Breast epithelium (tissue), 3 donors: Measurements from ENCODE around the gene NFASC.

Experiments
- POLR2A ChIP-seq: fragments of 450-650 bp; IDR thresholded peaks from one replicate; pipeline ENCODE4 v1.6.1; 2016; ENCODE audit warnings: antibody characterized with exemption, mild to moderate bottlenecking, moderate library complexity
- POLR2AphosphoS5 ChIP-seq, 3 donors: sonication (generic); formaldehyde crosslinking; IDR thresholded peaks; one replicate each; pipeline ENCODE4 v1.6.1; 2017; ENCODE audit warnings: antibody characterized with exemption in 3 of 3
- TF ChIP-seq, protein P1 (sequence below), 3 donors: fragments of 450-650 bp; IDR thresholded peaks; one replicate each; pipeline ENCODE4 v1.5.1; 2016 to 2017; ENCODE audit warnings: antibody characterized with exemption in 3 of 3, mild to moderate bottlenecking in 3 of 3, moderate library complexity in 3 of 3

- TF ChIP-seq POLR2A: no peak
- TF ChIP-seq, protein P1, sequence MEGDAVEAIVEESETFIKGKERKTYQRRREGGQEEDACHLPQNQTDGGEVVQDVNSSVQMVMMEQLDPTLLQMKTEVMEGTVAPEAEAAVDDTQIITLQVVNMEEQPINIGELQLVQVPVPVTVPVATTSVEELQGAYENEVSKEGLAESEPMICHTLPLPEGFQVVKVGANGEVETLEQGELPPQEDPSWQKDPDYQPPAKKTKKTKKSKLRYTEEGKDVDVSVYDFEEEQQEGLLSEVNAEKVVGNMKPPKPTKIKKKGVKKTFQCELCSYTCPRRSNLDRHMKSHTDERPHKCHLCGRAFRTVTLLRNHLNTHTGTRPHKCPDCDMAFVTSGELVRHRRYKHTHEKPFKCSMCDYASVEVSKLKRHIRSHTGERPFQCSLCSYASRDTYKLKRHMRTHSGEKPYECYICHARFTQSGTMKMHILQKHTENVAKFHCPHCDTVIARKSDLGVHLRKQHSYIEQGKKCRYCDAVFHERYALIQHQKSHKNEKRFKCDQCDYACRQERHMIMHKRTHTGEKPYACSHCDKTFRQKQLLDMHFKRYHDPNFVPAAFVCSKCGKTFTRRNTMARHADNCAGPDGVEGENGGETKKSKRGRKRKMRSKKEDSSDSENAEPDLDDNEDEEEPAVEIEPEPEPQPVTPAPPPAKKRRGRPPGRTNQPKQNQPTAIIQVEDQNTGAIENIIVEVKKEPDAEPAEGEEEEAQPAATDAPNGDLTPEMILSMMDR (IDR thresholded peaks at IDR 0.05): no peak
- TF ChIP-seq POLR2AphosphoS5 (IDR thresholded peaks at IDR 0.05): no peak
Observed at GRCh38 chr1:205067031-205067430, 196.4 kb downstream of the NFASC start.
